ENCODE data around the gene CEP350.

CEP350 gene

DNA sequence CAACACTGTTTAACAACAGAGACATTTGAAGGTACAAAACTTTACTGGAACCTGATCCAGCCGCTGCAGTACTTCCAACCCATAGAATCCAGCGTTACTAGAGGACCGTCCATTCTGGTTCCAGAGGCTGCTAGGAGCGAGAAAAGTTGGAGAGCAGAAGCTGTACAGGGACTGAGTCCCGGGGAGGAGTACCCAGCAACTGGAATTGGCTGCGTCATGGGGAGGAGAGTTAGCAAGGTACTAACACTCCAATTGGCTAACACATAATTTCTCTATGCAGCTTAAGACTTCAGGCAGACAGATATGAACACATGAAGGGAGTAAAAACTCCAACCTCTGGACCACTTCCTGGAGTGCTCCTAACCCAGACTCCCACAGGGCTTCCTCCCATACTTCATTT, 198.0 kb downstream of the CEP350 start:
- POLR2A ChIA-PET: no interaction called here
- TF ChIP-seq, protein P1, sequence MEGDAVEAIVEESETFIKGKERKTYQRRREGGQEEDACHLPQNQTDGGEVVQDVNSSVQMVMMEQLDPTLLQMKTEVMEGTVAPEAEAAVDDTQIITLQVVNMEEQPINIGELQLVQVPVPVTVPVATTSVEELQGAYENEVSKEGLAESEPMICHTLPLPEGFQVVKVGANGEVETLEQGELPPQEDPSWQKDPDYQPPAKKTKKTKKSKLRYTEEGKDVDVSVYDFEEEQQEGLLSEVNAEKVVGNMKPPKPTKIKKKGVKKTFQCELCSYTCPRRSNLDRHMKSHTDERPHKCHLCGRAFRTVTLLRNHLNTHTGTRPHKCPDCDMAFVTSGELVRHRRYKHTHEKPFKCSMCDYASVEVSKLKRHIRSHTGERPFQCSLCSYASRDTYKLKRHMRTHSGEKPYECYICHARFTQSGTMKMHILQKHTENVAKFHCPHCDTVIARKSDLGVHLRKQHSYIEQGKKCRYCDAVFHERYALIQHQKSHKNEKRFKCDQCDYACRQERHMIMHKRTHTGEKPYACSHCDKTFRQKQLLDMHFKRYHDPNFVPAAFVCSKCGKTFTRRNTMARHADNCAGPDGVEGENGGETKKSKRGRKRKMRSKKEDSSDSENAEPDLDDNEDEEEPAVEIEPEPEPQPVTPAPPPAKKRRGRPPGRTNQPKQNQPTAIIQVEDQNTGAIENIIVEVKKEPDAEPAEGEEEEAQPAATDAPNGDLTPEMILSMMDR (IDR thresholded peaks at IDR 0.05; ENCODE audit: control extremely low read depth, extremely low read depth, low read depth, missing control alignments): no peak

DNA sequence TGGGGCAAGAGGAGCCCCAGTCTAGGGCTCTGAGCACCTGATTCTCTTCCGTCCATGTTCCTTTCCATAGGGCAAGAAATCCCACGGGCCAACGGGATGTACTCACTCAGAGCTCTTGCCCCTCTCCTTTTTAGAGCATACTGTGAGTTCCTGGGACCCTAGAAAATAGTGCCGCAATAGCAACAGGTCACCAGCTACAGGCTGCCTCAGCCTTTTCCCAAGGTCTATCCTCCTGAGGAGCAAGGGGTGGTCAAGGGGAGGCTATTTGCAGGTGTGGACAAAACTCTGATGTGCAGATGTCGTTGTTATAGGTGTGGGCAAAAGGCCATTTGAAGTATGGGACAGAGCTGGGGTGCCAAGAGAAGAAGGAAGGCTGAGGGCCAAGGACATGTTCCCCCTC, 198.4 kb downstream of the CEP350 start:
- ChIA-PET CTCF (interaction anchor here (0.9 to 7.9 kb wide), 4 partner anchors 17 to 286 kb away, joined by 3 to 47 read pairs (median 10); no protein-coding TSS in a partner anchor), POLR2A (no interaction called here)
- DNase-seq (ENCODE audit: extremely low spot score): no peak
- TF ChIP-seq, protein P1 (IDR thresholded peaks at IDR 0.05; ENCODE audit: control extremely low read depth, extremely low read depth, low read depth, missing control alignments): no peak

More for the DNA sequence above, 198.0 kb downstream of the CEP350 start:
- no peak for DNase-seq (ENCODE audit: extremely low spot score)
- CTCF ChIA-PET: interaction anchor here (0.9 to 7.9 kb wide), 3 partner anchors 17 to 285 kb away, joined by 3 to 47 read pairs (median 16); no protein-coding TSS in a partner anchor

GRCh38 chr1:180154003-180154324, 199.4 kb downstream of the CEP350 start:
- POLR2A ChIA-PET: interaction anchor here (0.6 kb wide), 1 partner anchor 271 kb away, joined by 3 read pairs; no protein-coding TSS in a partner anchor
- TF ChIP-seq, protein P1 (IDR thresholded peaks at IDR 0.05; ENCODE audit: control extremely low read depth, extremely low read depth, low read depth, missing control alignments): no peak
- CTCF ChIA-PET: interaction anchor here (0.9 to 7.9 kb wide), 4 partner anchors 9 to 286 kb away, joined by 3 to 47 read pairs (median 10); no protein-coding TSS in a partner anchor
- DNase-seq (ENCODE audit: extremely low spot score): no peak

- peak; percentile 100 for DNase-seq (ENCODE audit: extremely low spot score)
These were observed 199.9 kb downstream of the CEP350 start, which contains the start of gene QSOX1 for GRCh38 chr1:180154325-180155181. Gene QSOX1 (plus strand): TSS chr1:180154869. CDS start chr1:180154908, 39 bp downstream.

GRCh38 chr1:180155182-180155682, 200.6 kb downstream of the CEP350 start:
- POLR2A ChIA-PET: interaction anchor here (0.6 to 0.8 kb wide), 3 partner anchors 10 to 346 kb away, joined by 3 to 4 read pairs (median 3); no protein-coding TSS in a partner anchor
- TF ChIP-seq, protein P1 (IDR thresholded peaks at IDR 0.05; ENCODE audit: control extremely low read depth, extremely low read depth, low read depth, missing control alignments): no peak
- CTCF ChIA-PET: interaction anchor here (0.8 to 7.9 kb wide), 4 partner anchors 9 to 24 kb away, joined by 3 to 47 read pairs (median 10); no protein-coding TSS in a partner anchor
- DNase-seq (ENCODE audit: extremely low spot score): no peak

More at GRCh38 chr1:180154325-180155181, 199.9 kb downstream of the CEP350 start, which contains the start of gene QSOX1:
- TF ChIP-seq, protein P1 (IDR thresholded peaks at IDR 0.05; ENCODE audit: control extremely low read depth, extremely low read depth, low read depth, missing control alignments): no peak
- POLR2A ChIA-PET: interaction anchor here (0.6 to 0.8 kb wide), 4 partner anchors 11 to 346 kb away, joined by 3 to 4 read pairs (median 3); no protein-coding TSS in a partner anchor
- CTCF ChIA-PET: interaction anchor here (0.8 to 7.9 kb wide), 4 partner anchors 9 to 25 kb away, joined by 3 to 47 read pairs (median 10); no protein-coding TSS in a partner anchor

DNA sequence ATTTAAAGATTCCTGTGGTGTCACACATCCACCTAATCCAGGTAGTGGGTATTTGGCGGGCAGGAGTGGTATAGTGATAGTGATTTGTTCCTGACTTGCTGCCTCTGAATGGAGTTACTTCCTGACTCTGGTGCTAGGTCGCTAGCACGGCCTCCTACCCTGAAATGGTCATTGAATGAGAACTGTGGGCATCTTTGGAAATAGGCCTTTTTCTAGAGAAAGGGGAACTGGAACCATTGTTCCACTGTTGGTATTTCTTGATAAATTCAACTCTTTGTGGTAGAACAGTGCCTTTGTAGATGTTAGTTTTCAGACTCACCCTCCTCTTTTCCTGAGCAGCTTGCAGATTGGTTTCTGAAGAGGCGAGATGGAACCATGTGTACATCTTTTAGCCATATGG, 201.6 kb downstream of the CEP350 start:
- ChIA-PET POLR2A (no interaction called here), CTCF (interaction anchor here (0.7 to 7.9 kb wide), 3 partner anchors 9 to 25 kb away, joined by 3 to 47 read pairs (median 3); no protein-coding TSS in a partner anchor)
- no peak for DNase-seq (ENCODE audit: extremely low spot score)
- TF ChIP-seq, protein P1 (IDR thresholded peaks at IDR 0.05; ENCODE audit: control extremely low read depth, extremely low read depth, low read depth, missing control alignments): no peak

All from GM10248 (cell line).